ENCODE results near the gene TBC1D22B. TPM values are rescaled to one million over a fixed set of nuclear protein-coding genes. Genes with fewer than 3 reads are reported as not detected.

TBC1D22B gene
- 10.6 TPM for total RNA-seq

GRCh38 chr6:37257634-37258404, at the start of gene TBC1D22B, which contains the start of gene TMEM217:
TBC1D22B (plus strand) TSS chr6:37257772; CDS start chr6:37257918, 146 bp downstream.
TMEM217 (minus strand) TSS chr6:37258144; CDS start chr6:37219030, 39,114 bp downstream.

DNA sequence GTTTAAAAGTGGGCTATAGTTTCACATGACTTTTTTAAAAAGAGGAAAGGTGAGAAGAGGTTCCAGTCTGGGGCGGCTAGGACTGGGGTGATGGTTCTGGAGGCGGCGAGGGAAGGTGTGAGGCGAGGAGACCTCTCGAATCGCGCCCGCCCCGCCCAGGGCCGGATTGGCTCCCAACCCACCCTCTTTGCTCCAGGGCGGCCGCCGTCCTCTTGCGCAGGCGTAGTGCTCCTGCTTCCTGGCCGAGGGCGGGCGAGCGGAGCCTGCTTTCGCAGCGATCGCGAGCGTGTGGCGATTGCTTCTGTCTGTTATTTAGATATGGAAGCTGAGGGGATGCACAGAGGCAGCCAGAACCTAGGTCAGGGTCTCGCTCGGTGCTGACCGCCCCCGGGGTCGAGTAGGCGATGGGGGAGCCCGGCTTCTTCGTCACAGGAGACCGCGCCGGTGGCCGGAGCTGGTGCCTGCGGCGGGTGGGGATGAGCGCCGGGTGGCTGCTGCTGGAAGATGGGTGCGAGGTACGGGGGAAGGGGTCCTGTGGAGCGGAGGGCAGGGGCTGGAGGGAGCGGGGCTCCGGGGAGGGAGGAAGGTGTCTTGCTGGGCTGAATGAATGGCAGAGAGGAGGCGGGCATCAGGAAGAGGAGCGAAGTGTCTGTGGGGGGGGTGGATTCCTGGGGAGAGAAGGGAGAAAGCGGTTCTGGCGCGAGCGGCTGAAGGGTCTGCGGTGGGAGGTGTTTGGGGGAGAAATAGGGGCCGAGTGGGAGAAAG, 96.4 kb downstream of the TBC1D22B start, which contains the start of gene RNF8:
Gene RNF8 (plus strand): TSS at position 223 of the 765 bp plus-strand sequence. CDS start 182 bp downstream, at position 405.

Small RNAs within 50 kb of the gene (small RNA-seq; reads per million reads assigned to genes)
- not detected for gene AL096712.1 (ENCODE audit: low replicate concordance)
- not detected for gene RN7SL273P (ENCODE audit: low replicate concordance)

Other genes with a start within 250 kb of the TBC1D22B start
- 21.9 TPM for gene PIM1, start 87.6 kb upstream of the TBC1D22B start, total RNA-seq
- gene TMEM217, start 372 bp downstream of the TBC1D22B start, total RNA-seq, result not detected
- gene RNF8, start 96.2 kb downstream of the TBC1D22B start, total RNA-seq, result 27.5 TPM
- gene CMTR1, start 175.4 kb downstream of the TBC1D22B start, total RNA-seq, result 57.0 TPM
- 23.8 TPM for gene CCDC167, start 242.1 kb downstream of the TBC1D22B start, total RNA-seq

All from parietal lobe (tissue), 2 donors.